SK-N-SH (cell line): ENCODE data around the gene DNAH5.

Source experiments
- CTCF ChIP-seq: fragments of 200-600 bp; sonication (generic); IDR thresholded peaks from 2 replicates; pipeline ENCODE4 v1.6.1; 2017; ENCODE audit warnings: antibody characterized with exemption, mild to moderate bottlenecking, moderate library complexity
- JUND ChIP-seq: IDR thresholded peaks from 2 replicates; pipeline ENCODE4 v1.4.0; 2012
- POLR2AphosphoS5 ChIP-seq: IDR thresholded peaks from 2 replicates; pipeline ENCODE4 v1.6.1; 2012; ENCODE audit warnings: low read depth, low read length
- REST ChIP-seq: IDR thresholded peaks from 2 replicates; pipeline ENCODE4 v1.6.1; 2012; ENCODE audit warnings: mild to moderate bottlenecking, low read depth, low read length, moderate library complexity
- SMC3 ChIP-seq: IDR thresholded peaks from 2 replicates; pipeline ENCODE4 v1.6.1; 2012; ENCODE audit warnings: low read depth, low read length, improper control_type of control experiment

GRCh38 chr5:13649656-13650055 is 294.8 kb downstream of the DNAH5 start:
- TF ChIP-seq REST (no peak), JUND (no peak), SMC3 (no peak), CTCF (no peak), POLR2AphosphoS5 (no peak)
